ENCODE data around the gene CAPN11. TPM values are rescaled to one million over a fixed set of nuclear protein-coding genes. Genes with fewer than 3 reads are reported as not detected.

The CAPN11 gene
- total and polyA plus RNA-seq, 9 of the 15 experiments (the other 6 are each of a cell fraction or from before 2014, with no cell fraction given): 0.03 to 0.61 (median 0.17) TPM; not detected in 1

DNA sequence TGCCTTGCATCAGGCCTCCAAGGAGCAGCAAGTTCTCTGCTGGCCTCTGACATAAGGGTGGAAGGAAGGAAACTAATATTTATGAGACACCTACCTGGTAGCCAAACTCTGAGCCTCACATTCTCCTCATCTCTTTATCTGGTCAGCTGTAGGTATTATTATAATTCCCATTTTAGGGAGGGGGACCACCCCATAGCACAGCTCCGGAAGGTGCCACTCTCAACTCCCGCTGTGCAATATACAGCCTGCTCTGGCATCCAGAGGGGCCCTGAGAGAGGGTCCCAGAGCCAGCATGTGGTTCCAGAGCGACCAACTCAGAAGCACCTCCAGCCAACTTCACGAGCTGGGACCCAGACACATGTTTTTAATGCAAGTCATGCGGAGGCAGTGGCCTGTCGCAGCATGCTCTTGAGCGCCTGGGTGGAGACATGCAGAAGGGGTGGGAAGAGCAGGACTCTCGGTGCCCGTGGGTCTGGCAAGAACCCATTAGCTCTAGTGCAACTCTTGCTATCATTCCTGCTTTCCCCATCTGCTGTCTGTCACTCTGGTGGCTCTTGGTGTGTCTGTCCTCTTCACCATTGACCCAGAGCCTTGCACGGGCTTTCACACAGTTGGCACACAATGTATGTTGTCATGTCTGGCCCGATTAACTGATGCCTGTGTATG, 43.2 kb downstream of the CAPN11 start (continued):
- TF ChIP-seq TCF7 (IDR thresholded peaks at IDR 0.05; ENCODE audit: borderline replicate concordance): no peak
- TF ChIP-seq BCL6 (CRISPR knock-in tag; IDR thresholded peaks at IDR 0.05): no peak
- no peak for TF ChIP-seq SPI1 (IDR thresholded peaks at IDR 0.05; ENCODE audit: borderline replicate concordance, low read depth, low read length)
- no peak for TF ChIP-seq HMG20B (CRISPR knock-in tag; IDR thresholded peaks at IDR 0.05)
- TF ChIP-seq, protein P1, sequence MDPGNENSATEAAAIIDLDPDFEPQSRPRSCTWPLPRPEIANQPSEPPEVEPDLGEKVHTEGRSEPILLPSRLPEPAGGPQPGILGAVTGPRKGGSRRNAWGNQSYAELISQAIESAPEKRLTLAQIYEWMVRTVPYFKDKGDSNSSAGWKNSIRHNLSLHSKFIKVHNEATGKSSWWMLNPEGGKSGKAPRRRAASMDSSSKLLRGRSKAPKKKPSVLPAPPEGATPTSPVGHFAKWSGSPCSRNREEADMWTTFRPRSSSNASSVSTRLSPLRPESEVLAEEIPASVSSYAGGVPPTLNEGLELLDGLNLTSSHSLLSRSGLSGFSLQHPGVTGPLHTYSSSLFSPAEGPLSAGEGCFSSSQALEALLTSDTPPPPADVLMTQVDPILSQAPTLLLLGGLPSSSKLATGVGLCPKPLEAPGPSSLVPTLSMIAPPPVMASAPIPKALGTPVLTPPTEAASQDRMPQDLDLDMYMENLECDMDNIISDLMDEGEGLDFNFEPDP (CRISPR knock-in tag; IDR thresholded peaks at IDR 0.05): no peak
- no peak for TF ChIP-seq FOXJ3 (CRISPR knock-in tag; IDR thresholded peaks at IDR 0.05)
- no peak for TF ChIP-seq ZNF436 (CRISPR knock-in tag; IDR thresholded peaks at IDR 0.05)
- TF ChIP-seq CBFA2T2 (conservative IDR thresholded peaks at IDR 0.05): no peak
- TF ChIP-seq MAZ (CRISPR knock-in tag; conservative IDR thresholded peaks at IDR 0.05 in 1 of 2, IDR thresholded peaks at IDR 0.05 in 1 of 2): 0 out of 4 replicates have a peak, but pooled peaks of 1 of the 2 experiments have one; percentile 48
- TF ChIP-seq DIDO1 (tag; IDR thresholded peaks at IDR 0.05; ENCODE audit: low read depth): no peak
- no peak for TF ChIP-seq DNMT1 (IDR thresholded peaks at IDR 0.05)
- TF ChIP-seq ZFX (CRISPR knock-in tag; IDR thresholded peaks at IDR 0.05): 0 out of 2 replicates have a peak, but pooled peaks have one; percentile 23
- TF ChIP-seq NR2F6 (CRISPR knock-in tag; IDR thresholded peaks at IDR 0.05): no peak
- TF ChIP-seq KLF6 (CRISPR knock-in tag; IDR thresholded peaks at IDR 0.05; ENCODE audit: borderline replicate concordance): no peak
- no peak for TF ChIP-seq CAMTA2 (CRISPR knock-in tag; conservative IDR thresholded peaks at IDR 0.05)
- peak; percentile 36; the same call in 1 of the 2 replicates for TF ChIP-seq NFE2L1 (tag; IDR thresholded peaks at IDR 0.05; ENCODE audit: borderline replicate concordance, low read depth)
- no peak for TF ChIP-seq XRCC4 (IDR thresholded peaks at IDR 0.05; ENCODE audit: extremely low read depth, insufficient read depth, insufficient read length)
- no peak for TF ChIP-seq ELF2 (CRISPR knock-in tag; IDR thresholded peaks at IDR 0.05)
- no peak for TF ChIP-seq ZKSCAN1 (IDR thresholded peaks at IDR 0.05; ENCODE audit: low read depth, low read length)
- TF ChIP-seq ZNF197 (CRISPR knock-in tag; IDR thresholded peaks at IDR 0.05; ENCODE audit: low read depth): no peak
- no peak for TF ChIP-seq ZNF217 (CRISPR knock-in tag; IDR thresholded peaks at IDR 0.05)
- no peak for TF ChIP-seq ZNF583 (CRISPR knock-in tag; IDR thresholded peaks at IDR 0.05)
- TF ChIP-seq MBD2 (IDR thresholded peaks at IDR 0.05; ENCODE audit: borderline replicate concordance, low read depth): no peak
- TF ChIP-seq ZKSCAN8 (CRISPR knock-in tag; IDR thresholded peaks at IDR 0.05): no peak
- no peak for TF ChIP-seq ELF4 (CRISPR knock-in tag; IDR thresholded peaks at IDR 0.05)
- TF ChIP-seq, protein P2, sequence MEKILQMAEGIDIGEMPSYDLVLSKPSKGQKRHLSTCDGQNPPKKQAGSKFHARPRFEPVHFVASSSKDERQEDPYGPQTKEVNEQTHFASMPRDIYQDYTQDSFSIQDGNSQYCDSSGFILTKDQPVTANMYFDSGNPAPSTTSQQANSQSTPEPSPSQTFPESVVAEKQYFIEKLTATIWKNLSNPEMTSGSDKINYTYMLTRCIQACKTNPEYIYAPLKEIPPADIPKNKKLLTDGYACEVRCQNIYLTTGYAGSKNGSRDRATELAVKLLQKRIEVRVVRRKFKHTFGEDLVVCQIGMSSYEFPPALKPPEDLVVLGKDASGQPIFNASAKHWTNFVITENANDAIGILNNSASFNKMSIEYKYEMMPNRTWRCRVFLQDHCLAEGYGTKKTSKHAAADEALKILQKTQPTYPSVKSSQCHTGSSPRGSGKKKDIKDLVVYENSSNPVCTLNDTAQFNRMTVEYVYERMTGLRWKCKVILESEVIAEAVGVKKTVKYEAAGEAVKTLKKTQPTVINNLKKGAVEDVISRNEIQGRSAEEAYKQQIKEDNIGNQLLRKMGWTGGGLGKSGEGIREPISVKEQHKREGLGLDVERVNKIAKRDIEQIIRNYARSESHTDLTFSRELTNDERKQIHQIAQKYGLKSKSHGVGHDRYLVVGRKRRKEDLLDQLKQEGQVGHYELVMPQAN (IDR thresholded peaks at IDR 0.05; ENCODE audit: borderline replicate concordance): no peak
- TF ChIP-seq ZNF146 (CRISPR knock-in tag; IDR thresholded peaks at IDR 0.05; ENCODE audit: unreplicated experiment): no peak

Data from K562 (cell line).